Osteocyte (in vitro differentiated cells): Measurements from ENCODE around the gene MIF. TPM values are rescaled to one million over a fixed set of nuclear protein-coding genes. Genes with fewer than 3 reads are reported as not detected.

Experiments
- DNase-seq: peaks from one replicate; pipeline ENCODE4 v3.0.0; 2021; ENCODE audit warnings: mixed read lengths; ENCODE audit not compliant: unreplicated experiment; ENCODE audit errors: extremely low spot score
- H3K27ac Mint-ChIP-seq: one replicate; pipeline ENCODE4 v1.8.0; 2021; ENCODE audit warnings: mild to moderate bottlenecking, mixed read lengths; ENCODE audit not compliant: unreplicated experiment
- H3K27me3 Mint-ChIP-seq: one replicate; pipeline ENCODE4 v1.8.0; 2021; ENCODE audit warnings: mixed read lengths; ENCODE audit not compliant: unreplicated experiment
- H3K36me3 Mint-ChIP-seq: one replicate; pipeline ENCODE4 v1.8.0; 2021; ENCODE audit warnings: mixed read lengths; ENCODE audit not compliant: unreplicated experiment
- H3K4me1 Mint-ChIP-seq: one replicate; pipeline ENCODE4 v1.8.0; 2021; ENCODE audit warnings: mixed read lengths; ENCODE audit not compliant: unreplicated experiment
- H3K4me3 Mint-ChIP-seq: one replicate; pipeline ENCODE4 v1.8.0; 2021; ENCODE audit warnings: mild to moderate bottlenecking, moderate library complexity, mixed read lengths; ENCODE audit not compliant: unreplicated experiment
- H3K9me3 Mint-ChIP-seq: one replicate; pipeline ENCODE4 v1.8.0; 2021; ENCODE audit warnings: mixed read lengths; ENCODE audit not compliant: unreplicated experiment
- CTCF ChIP-seq: fragments of 200-600 bp; sonication (generic); IDR thresholded peaks from 2 replicates; pipeline ENCODE4 v1.5.0; 2021; ENCODE audit warnings: antibody characterized with exemption, mild to moderate bottlenecking, moderate library complexity
- total RNA-seq: library from RNA; stranded (reverse); gene quantifications from 2 replicates; pipeline ENCODE4 v1.2.1, GENCODE V29; 2021

The MIF gene
- total RNA-seq, 1 donor from 2014 or later, result 363 TPM

GRCh38 chr22:23910496-23911190 lies 16.5 kb downstream of the MIF start:
- Mint-ChIP-seq H3K27ac (no peak overlapping the region), H3K27me3 (no peaks in the 10 kb centered on the region), H3K9me3 (no peaks in the 10 kb centered on the region), H3K36me3 (no peaks in the 10 kb centered on the region), H3K4me1 (peaks cover 14% of the 10 kb centered on the region), H3K4me3 (no peak overlapping the region)
- no peak for DNase-seq
- TF ChIP-seq CTCF, result no peak

- no peaks in the 10 kb centered on the region for H3K27me3 Mint-ChIP-seq
- no peak for DNase-seq
- no peaks in the 10 kb centered on the region for H3K36me3 Mint-ChIP-seq
- H3K4me1 Mint-ChIP-seq, result peaks cover 14% of the 10 kb centered on the region
- no peak overlapping the region for H3K27ac Mint-ChIP-seq
- H3K9me3 Mint-ChIP-seq, result no peaks in the 10 kb centered on the region
- TF ChIP-seq CTCF, result no peak
- H3K4me3 Mint-ChIP-seq, result no peak overlapping the region
Measured at GRCh38 chr22:23911318-23911980, 17.3 kb downstream of the MIF start.

GRCh38 chr22:23912293-23912903 lies 18.2 kb downstream of the MIF start:
- Mint-ChIP-seq H3K36me3 (no peaks in the 10 kb centered on the region), H3K4me3 (no peak overlapping the region), H3K9me3 (no peaks in the 10 kb centered on the region), H3K4me1 (peaks cover 14% of the 10 kb centered on the region), H3K27me3 (no peaks in the 10 kb centered on the region), H3K27ac (no peak overlapping the region)
- peak; percentile 15 for DNase-seq
- no peak for TF ChIP-seq CTCF

- TF ChIP-seq CTCF, result no peak
- DNase-seq, result no peak
- Mint-ChIP-seq H3K4me3 (peak overlapping the region; percentile 98), H3K4me1 (peaks cover 14% of the 10 kb centered on the region), H3K27ac (peak overlapping the region; percentile 96), H3K27me3 (no peaks in the 10 kb centered on the region), H3K9me3 (no peaks in the 10 kb centered on the region), H3K36me3 (no peaks in the 10 kb centered on the region)
Measured at GRCh38 chr22:23913306-23913660, 19.1 kb downstream of the MIF start.

DNA sequence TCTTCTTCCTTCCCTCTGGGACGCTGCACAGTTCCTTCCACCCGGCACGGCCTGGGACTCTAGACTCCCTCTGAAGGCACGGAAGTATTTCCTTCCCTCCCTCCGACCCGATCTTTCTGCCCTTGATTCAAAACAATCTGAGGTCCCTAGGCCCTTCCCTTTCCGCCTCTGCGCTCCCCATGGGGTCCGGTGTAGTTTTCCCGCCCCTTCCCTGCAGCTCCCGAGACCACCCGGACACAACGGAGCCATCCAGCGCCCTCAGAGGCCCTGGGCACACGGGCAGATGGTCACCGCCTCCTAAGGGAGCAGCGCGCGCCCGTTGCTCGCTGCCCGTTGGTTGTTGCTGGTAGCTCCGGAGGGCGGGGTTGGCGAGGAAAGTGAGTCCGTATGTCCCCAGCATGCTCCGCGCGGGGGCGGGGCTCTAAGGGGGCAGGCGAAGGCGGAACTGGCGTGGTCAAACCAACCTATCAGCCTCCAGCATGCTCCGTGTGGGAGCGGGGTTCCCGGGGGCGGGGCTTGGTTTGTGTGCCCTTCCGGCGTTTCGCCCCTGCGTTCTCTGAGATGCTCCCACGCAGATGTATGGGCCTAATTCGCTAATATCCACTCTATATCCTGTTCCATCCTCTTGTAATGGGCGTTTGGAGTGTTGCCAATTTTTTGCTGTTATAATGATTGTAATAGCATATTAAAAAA lies 19.6 kb downstream of the MIF start:
- peak; percentile 99 for DNase-seq
- Mint-ChIP-seq H3K4me3 (peak overlapping the region; percentile 98), H3K4me1 (peaks cover 14% of the 10 kb centered on the region), H3K9me3 (no peaks in the 10 kb centered on the region), H3K27ac (peak overlapping the region; percentile 96), H3K36me3 (peaks cover 3% of the 10 kb centered on the region), H3K27me3 (no peaks in the 10 kb centered on the region)
- TF ChIP-seq CTCF, result no peak
